ENCODE data around the gene DCC. TPM values are rescaled to one million over a fixed set of nuclear protein-coding genes. Genes with fewer than 3 reads are reported as not detected.

DCC gene
- total and polyA plus RNA-seq, 5 donors from 2014 or later: not detected

DNA sequence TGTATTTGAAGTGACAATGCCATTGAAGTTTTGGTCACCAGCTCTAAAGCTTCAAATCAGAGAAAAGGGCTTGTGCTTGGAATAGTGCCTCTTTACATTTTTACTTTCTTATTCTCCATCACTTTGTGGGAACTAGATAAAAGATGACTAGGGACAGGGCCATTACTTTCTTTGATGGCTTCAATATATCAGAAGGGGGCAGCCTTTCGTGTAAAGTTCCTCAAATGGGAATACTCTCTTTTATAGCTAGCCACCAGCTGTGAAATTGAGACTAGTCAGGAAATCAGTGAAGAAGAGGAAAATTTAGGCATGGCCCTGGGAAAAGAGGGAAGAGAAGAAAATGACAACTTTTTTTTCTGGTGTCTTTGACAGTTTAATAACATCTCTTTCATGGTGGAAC, 242.5 kb downstream of the DCC start:
- Histone ChIP-seq H3K4me3 (ENCODE audit: low read depth, low read length) (no peak overlapping the region), H3K36me3 (ENCODE audit: control insufficient read depth, insufficient read depth, low read length) (no peaks in the 10 kb centered on the region), H3K4me1 (ENCODE audit: control insufficient read depth, insufficient read depth, low read length, poor library complexity, severe bottlenecking) (no peaks in the 10 kb centered on the region), H3K9me3 (ENCODE audit: control insufficient read depth in 2 of 2, low read length in 2 of 2) (no peaks in the 10 kb centered on the region), H3K27me3 (ENCODE audit: control insufficient read depth, insufficient read depth, low read length) (no peaks in the 10 kb centered on the region), H3K27ac (ENCODE audit: insufficient read depth, low read length, poor library complexity, severe bottlenecking) (no peak overlapping the region)
- DNase-seq: no peak
- no peak overlapping the region for H3K27ac Mint-ChIP-seq
- H3K27me3 Mint-ChIP-seq: no peaks in the 10 kb centered on the region
- H3K9me3 Mint-ChIP-seq: peaks cover 0 to 12% (median 2%) of the 10 kb centered on the region in 7 donors
- H3K36me3 Mint-ChIP-seq: no peaks in the 10 kb centered on the region
- H3K4me3 Mint-ChIP-seq: no peak overlapping the region
- H3K4me1 Mint-ChIP-seq: no peaks in the 10 kb centered on the region
- ATAC-seq (ENCODE audit: low read depth in 2 of 2): no peak

DNA sequence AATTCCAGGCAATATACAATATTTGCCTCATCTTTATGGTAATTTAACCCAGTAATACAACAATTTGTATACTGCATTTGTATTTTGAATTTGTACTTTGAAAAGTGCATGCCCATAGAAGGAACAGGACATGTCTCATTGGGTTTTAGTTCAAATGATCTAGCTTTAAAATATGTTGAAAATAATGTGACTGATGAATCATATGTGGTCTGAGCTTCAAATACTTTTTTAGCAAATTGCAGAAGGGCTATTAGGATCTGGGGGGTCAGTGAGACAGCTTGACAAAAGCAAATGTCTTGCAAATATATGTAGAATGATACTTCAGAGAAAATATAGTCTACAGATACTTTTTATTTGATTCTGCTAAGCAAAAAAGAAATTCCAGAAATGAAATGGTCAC, 248.9 kb downstream of the DCC start:
- Histone ChIP-seq H3K27ac (ENCODE audit: insufficient read depth, low read length, poor library complexity, severe bottlenecking) (no peak overlapping the region), H3K4me3 (ENCODE audit: low read depth, low read length) (no peak overlapping the region), H3K4me1 (ENCODE audit: control insufficient read depth, insufficient read depth, low read length, poor library complexity, severe bottlenecking) (no peaks in the 10 kb centered on the region), H3K36me3 (ENCODE audit: control insufficient read depth, insufficient read depth, low read length) (no peaks in the 10 kb centered on the region), H3K27me3 (ENCODE audit: control insufficient read depth, insufficient read depth, low read length) (no peaks in the 10 kb centered on the region), H3K9me3 (ENCODE audit: control insufficient read depth in 2 of 2, low read length in 2 of 2) (no peaks in the 10 kb centered on the region)
- Mint-ChIP-seq H3K4me1 (no peaks in the 10 kb centered on the region), H3K4me3 (no peak overlapping the region), H3K36me3 (no peaks in the 10 kb centered on the region), H3K9me3 (peaks cover 0 to 8% (median 2%) of the 10 kb centered on the region in 7 donors), H3K27me3 (no peaks in the 10 kb centered on the region), H3K27ac (no peak overlapping the region)
- ATAC-seq (ENCODE audit: low read depth in 2 of 2): no peak
- no peak for DNase-seq

DNA sequence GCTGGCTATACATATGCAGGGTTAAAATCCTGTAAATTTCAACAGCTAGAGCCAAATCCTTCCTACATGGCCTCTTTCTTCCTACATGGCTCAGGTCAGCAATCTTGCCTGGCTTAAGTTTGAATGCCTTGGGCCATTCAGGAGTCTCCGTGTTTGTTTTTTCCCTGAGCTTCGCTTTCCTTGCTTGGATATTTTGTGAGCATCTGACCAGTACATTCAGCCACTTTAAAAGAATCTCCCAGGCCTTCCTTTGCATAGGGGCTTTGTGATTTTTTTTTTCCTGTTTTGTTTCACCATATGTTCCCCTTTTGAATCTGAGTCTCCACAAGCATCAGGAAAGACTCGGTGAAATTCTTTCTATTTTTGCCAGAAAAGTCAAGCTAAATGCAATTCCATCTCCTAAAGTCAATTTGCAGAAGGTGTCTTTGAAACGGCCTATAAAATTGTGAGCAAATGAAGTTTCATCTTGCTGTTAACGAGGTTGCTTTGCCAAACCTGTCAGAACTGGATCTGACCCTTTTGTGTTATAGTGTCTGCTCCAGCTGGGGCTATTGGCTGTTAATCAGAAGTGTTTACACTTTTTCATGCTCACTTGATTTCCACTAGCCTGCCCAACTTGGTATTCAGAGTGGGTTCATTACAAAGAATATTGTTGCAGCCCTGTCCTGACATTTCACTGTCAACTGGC, 256.9 kb downstream of the DCC start:
- Histone ChIP-seq H3K36me3 (ENCODE audit: control insufficient read depth, insufficient read depth, low read length) (no peaks in the 10 kb centered on the region), H3K4me1 (ENCODE audit: control insufficient read depth, insufficient read depth, low read length, poor library complexity, severe bottlenecking) (no peaks in the 10 kb centered on the region), H3K27ac (ENCODE audit: insufficient read depth, low read length, poor library complexity, severe bottlenecking) (no peak overlapping the region), H3K27me3 (ENCODE audit: control insufficient read depth, insufficient read depth, low read length) (no peaks in the 10 kb centered on the region), H3K4me3 (ENCODE audit: low read depth, low read length) (no peak overlapping the region), H3K9me3 (ENCODE audit: control insufficient read depth in 2 of 2, low read length in 2 of 2) (no peaks in the 10 kb centered on the region)
- Mint-ChIP-seq H3K4me1 (no peaks in the 10 kb centered on the region), H3K9me3 (peaks cover 0 to 15% (median 9%) of the 10 kb centered on the region in 7 donors), H3K36me3 (no peaks in the 10 kb centered on the region), H3K27me3 (no peaks in the 10 kb centered on the region), H3K4me3 (no peak overlapping the region), H3K27ac (no peak overlapping the region)
- DNase-seq (no peak), ATAC-seq (ENCODE audit: low read depth in 2 of 2) (no peak)

DNA sequence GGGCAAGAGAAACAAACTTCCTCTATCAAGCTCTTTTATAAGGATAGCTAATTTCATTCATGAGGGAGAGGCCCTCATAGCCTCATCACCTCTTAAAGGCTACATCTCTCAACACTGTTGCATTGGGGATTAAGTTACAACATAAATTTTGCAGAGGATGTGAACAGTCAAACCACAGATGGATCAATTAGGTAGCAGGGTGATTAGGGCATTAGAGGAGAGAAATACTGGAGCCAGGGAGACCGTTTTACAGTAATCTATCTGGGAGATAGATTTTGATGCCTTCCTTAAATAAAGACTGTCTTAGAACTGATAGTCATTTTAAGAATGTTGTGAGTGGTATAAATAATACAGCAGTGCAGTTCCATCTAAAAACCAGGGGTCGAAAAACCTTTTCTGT, 258.9 kb downstream of the DCC start:
- Mint-ChIP-seq H3K4me1 (no peaks in the 10 kb centered on the region), H3K36me3 (no peaks in the 10 kb centered on the region), H3K9me3 (peaks cover 0 to 14% (median 9%) of the 10 kb centered on the region in 7 donors), H3K27ac (no peak overlapping the region), H3K4me3 (no peak overlapping the region), H3K27me3 (no peaks in the 10 kb centered on the region)
- ATAC-seq (ENCODE audit: low read depth in 2 of 2) (no peak), DNase-seq (no peak)
- H3K27me3 ChIP-seq (ENCODE audit: control insufficient read depth, insufficient read depth, low read length): no peaks in the 10 kb centered on the region
- no peaks in the 10 kb centered on the region for H3K9me3 ChIP-seq (ENCODE audit: control insufficient read depth in 2 of 2, low read length in 2 of 2)
- no peaks in the 10 kb centered on the region for H3K36me3 ChIP-seq (ENCODE audit: control insufficient read depth, insufficient read depth, low read length)
- H3K4me1 ChIP-seq (ENCODE audit: control insufficient read depth, insufficient read depth, low read length, poor library complexity, severe bottlenecking): no peaks in the 10 kb centered on the region
- no peak overlapping the region for H3K4me3 ChIP-seq (ENCODE audit: low read depth, low read length)
- H3K27ac ChIP-seq (ENCODE audit: insufficient read depth, low read length, poor library complexity, severe bottlenecking): no peak overlapping the region

DNA sequence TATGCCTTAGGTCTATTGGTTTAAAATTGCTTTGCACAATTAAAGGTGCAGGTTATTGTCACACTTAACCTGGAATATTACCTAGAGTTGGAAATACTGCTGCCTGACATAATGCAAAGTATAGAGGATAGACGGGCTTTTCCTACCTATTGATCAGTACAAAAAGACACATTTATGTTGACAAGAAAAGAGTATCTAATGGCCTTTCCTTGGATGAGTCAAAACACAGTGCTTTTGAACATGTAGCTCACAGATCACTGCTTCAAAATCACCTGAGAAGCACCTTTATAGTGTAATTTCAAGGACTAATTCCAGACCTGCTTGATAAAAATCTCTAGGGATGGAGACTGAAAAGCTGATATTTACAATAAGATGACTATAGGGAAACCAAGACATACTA, 262.8 kb downstream of the DCC start:
- Mint-ChIP-seq H3K27me3 (no peaks in the 10 kb centered on the region), H3K4me1 (no peaks in the 10 kb centered on the region), H3K4me3 (no peak overlapping the region), H3K9me3 (peaks cover 0 to 13% (median 5%) of the 10 kb centered on the region in 7 donors), H3K27ac (no peak overlapping the region), H3K36me3 (no peaks in the 10 kb centered on the region)
- Histone ChIP-seq H3K4me1 (ENCODE audit: control insufficient read depth, insufficient read depth, low read length, poor library complexity, severe bottlenecking) (no peaks in the 10 kb centered on the region), H3K27ac (ENCODE audit: insufficient read depth, low read length, poor library complexity, severe bottlenecking) (no peak overlapping the region), H3K36me3 (ENCODE audit: control insufficient read depth, insufficient read depth, low read length) (no peaks in the 10 kb centered on the region), H3K27me3 (ENCODE audit: control insufficient read depth, insufficient read depth, low read length) (no peaks in the 10 kb centered on the region), H3K4me3 (ENCODE audit: low read depth, low read length) (no peak overlapping the region), H3K9me3 (ENCODE audit: control insufficient read depth in 2 of 2, low read length in 2 of 2) (no peaks in the 10 kb centered on the region)
- DNase-seq: no peak
- ATAC-seq (ENCODE audit: low read depth in 2 of 2): no peak

DNA sequence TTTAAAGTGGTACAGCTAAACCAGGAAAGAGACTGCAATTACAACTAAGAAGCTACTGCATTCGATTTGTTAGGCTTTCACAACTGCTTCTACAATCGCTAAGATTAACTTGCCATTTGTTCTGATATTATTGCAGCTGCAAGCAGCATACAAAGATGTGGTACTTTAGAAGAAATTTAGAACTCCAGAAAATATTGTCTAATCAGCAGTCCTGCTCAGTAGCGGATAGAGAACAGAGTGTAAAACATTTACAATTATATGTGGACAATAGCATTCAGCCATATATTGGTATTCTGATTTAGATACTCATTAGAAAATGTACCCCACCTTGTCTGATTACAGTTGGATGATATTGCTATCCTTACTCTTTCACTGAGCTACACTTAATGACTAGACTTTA, 265.3 kb downstream of the DCC start:
- H3K36me3 ChIP-seq (ENCODE audit: control insufficient read depth, insufficient read depth, low read length): no peaks in the 10 kb centered on the region
- ATAC-seq (ENCODE audit: low read depth in 2 of 2) (no peak), DNase-seq (no peak)
- H3K9me3 ChIP-seq (ENCODE audit: control insufficient read depth in 2 of 2, low read length in 2 of 2): no peaks in the 10 kb centered on the region
- no peak overlapping the region for H3K4me3 ChIP-seq (ENCODE audit: low read depth, low read length)
- H3K4me3 Mint-ChIP-seq: no peak overlapping the region
- peaks cover 0 to 14% (median 5%) of the 10 kb centered on the region in 7 donors for H3K9me3 Mint-ChIP-seq
- no peaks in the 10 kb centered on the region for H3K27me3 Mint-ChIP-seq
- H3K27ac Mint-ChIP-seq: no peak overlapping the region
- no peaks in the 10 kb centered on the region for H3K36me3 Mint-ChIP-seq
- no peak overlapping the region for H3K27ac ChIP-seq (ENCODE audit: insufficient read depth, low read length, poor library complexity, severe bottlenecking)
- no peaks in the 10 kb centered on the region for H3K4me1 Mint-ChIP-seq
- H3K27me3 ChIP-seq (ENCODE audit: control insufficient read depth, insufficient read depth, low read length): no peaks in the 10 kb centered on the region
- no peaks in the 10 kb centered on the region for H3K4me1 ChIP-seq (ENCODE audit: control insufficient read depth, insufficient read depth, low read length, poor library complexity, severe bottlenecking)

DNA sequence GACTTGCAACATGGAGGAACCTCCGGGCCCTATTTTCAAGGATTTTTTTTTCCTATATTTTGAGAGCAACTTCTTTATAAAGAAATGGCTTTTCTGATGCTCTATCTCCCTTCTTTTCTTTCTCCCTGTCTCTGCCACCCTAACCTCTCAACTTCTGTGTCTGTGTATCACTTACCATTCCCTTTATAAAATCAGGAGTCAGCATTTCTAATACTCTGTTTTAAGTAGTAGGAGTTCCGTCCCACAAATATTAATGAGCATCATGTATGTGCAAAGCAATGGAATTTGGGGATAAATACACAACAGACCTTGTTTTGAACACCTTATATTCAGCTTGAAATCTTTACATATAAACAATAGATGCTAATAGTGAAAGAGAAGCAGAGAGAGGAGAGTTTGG, 268.0 kb downstream of the DCC start:
- H3K27ac ChIP-seq (ENCODE audit: insufficient read depth, low read length, poor library complexity, severe bottlenecking): no peak overlapping the region
- no peaks in the 10 kb centered on the region for H3K27me3 ChIP-seq (ENCODE audit: control insufficient read depth, insufficient read depth, low read length)
- H3K4me3 ChIP-seq (ENCODE audit: low read depth, low read length): no peak overlapping the region
- no peak for DNase-seq
- no peak for ATAC-seq (ENCODE audit: low read depth in 2 of 2)
- H3K4me3 Mint-ChIP-seq: no peak overlapping the region
- peaks cover 0 to 14% (median 5%) of the 10 kb centered on the region in 7 donors for H3K9me3 Mint-ChIP-seq
- no peaks in the 10 kb centered on the region for H3K9me3 ChIP-seq (ENCODE audit: control insufficient read depth in 2 of 2, low read length in 2 of 2)
- H3K4me1 ChIP-seq (ENCODE audit: control insufficient read depth, insufficient read depth, low read length, poor library complexity, severe bottlenecking): no peaks in the 10 kb centered on the region
- no peaks in the 10 kb centered on the region for H3K27me3 Mint-ChIP-seq
- H3K36me3 Mint-ChIP-seq: no peaks in the 10 kb centered on the region
- H3K4me1 Mint-ChIP-seq: no peaks in the 10 kb centered on the region
- no peak overlapping the region for H3K27ac Mint-ChIP-seq
- H3K36me3 ChIP-seq (ENCODE audit: control insufficient read depth, insufficient read depth, low read length): no peaks in the 10 kb centered on the region

DNA sequence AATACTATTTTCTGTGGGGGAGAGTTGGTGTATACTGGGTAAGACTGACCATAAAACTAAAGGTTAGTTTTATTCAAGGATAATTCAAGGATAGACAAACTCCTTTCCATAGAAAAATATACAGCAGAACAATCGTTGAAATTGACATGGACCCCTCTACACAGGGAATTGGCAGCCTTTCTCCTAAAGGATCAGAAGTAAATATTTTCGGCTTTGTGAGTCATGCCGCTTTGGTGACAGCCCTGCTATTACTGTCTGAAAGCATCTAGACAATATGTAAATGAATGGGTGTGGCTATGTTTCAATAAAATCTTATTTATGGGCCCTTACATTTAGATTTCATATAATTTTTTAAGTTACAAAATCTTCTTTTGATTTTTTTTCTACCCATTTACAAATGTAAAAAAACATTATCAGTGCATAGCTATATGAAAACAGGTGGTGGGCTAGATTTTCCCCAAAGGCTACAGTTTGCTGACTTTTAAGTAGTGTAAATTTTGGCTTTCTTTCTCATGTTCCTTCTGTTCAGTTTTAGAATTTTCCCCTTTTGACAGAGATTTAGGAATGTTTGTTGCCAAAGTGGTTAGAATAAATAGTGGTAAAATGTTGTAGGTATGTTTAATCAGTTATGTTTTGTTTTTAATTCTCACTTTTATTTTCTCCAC, 270.6 kb downstream of the DCC start:
- no peaks in the 10 kb centered on the region for H3K4me1 Mint-ChIP-seq
- ATAC-seq (ENCODE audit: low read depth in 2 of 2) (no peak), DNase-seq (no peak)
- H3K36me3 Mint-ChIP-seq: no peaks in the 10 kb centered on the region
- Histone ChIP-seq H3K27ac (ENCODE audit: insufficient read depth, low read length, poor library complexity, severe bottlenecking) (no peak overlapping the region), H3K36me3 (ENCODE audit: control insufficient read depth, insufficient read depth, low read length) (no peaks in the 10 kb centered on the region), H3K9me3 (ENCODE audit: control insufficient read depth in 2 of 2, low read length in 2 of 2) (no peaks in the 10 kb centered on the region), H3K4me1 (ENCODE audit: control insufficient read depth, insufficient read depth, low read length, poor library complexity, severe bottlenecking) (no peaks in the 10 kb centered on the region), H3K27me3 (ENCODE audit: control insufficient read depth, insufficient read depth, low read length) (no peaks in the 10 kb centered on the region), H3K4me3 (ENCODE audit: low read depth, low read length) (no peak overlapping the region)
- H3K4me3 Mint-ChIP-seq: no peak overlapping the region
- no peaks in the 10 kb centered on the region for H3K27me3 Mint-ChIP-seq
- no peak overlapping the region for H3K27ac Mint-ChIP-seq
- peaks cover 0 to 12% (median 4%) of the 10 kb centered on the region in 7 donors for H3K9me3 Mint-ChIP-seq
